ENCODE measurements around the gene SPTAN1. TPM values are rescaled to one million over a fixed set of nuclear protein-coding genes. Genes with fewer than 3 reads are reported as not detected.

SPTAN1 gene
- total RNA-seq, 1 experiment from 2014 or later, result 229 TPM

DNA sequence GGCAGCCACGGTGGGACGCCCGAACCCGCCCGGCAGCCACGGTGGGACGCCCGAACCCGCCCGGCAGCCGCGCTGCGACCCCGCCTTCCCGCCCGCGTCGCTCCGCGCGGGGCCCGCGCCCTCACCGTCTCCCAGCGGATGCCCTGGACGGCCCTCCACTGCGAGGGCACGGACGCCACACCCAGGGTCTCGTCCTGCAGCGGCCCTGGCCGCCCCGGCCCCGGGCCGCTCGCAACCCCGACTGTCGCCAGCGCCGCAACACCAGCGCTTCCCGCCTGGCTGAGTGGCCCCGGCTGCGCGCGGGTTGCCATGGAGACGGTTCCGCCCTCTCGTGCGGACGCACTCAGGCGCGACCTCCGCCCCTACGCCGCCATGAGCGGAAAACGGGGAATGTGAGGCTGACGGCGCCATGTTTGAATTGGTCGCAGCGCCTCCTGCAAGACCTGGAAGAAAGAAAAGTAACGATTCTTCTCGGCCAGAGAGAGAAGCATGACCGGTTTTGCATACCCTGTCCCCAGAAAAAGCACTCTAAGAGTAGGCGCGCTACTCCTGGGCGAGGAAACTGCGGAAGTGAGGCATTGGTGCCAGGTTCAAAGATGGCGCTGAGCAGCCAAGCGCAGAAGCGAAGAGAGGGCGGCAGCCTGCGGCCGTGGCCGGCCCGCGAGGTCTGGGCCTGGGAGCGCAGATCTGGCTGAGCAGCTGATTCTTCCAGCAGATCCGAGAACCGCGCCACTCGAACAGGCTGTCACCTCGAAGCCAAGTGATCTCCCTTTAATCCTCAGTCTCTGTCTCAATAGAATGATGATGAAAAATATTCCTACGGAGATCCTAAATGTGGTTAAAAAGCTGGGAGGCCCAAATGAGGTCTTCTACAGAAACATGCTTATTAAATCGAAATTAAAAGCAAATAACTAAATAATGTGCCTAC lies 104.3 kb downstream of the SPTAN1 start, which contains the start of gene DYNC2I2:
TSS of gene DYNC2I2 (minus strand) at position 432 of the 928 bp plus-strand sequence. CDS start at position 311, 121 bp downstream.
- TF ChIP-seq POLR2AphosphoS5 (IDR thresholded peaks at IDR 0.05; ENCODE audit: low read depth, low read length), result peak; percentile 54; the same call in 1 of the 2 replicates
- peak; percentile 81; the same call in 1 of the 2 replicates for TF ChIP-seq SIN3A (IDR thresholded peaks at IDR 0.05; ENCODE audit: borderline replicate concordance, insufficient read depth, low read depth, low read length)
- TF ChIP-seq, protein P1, sequence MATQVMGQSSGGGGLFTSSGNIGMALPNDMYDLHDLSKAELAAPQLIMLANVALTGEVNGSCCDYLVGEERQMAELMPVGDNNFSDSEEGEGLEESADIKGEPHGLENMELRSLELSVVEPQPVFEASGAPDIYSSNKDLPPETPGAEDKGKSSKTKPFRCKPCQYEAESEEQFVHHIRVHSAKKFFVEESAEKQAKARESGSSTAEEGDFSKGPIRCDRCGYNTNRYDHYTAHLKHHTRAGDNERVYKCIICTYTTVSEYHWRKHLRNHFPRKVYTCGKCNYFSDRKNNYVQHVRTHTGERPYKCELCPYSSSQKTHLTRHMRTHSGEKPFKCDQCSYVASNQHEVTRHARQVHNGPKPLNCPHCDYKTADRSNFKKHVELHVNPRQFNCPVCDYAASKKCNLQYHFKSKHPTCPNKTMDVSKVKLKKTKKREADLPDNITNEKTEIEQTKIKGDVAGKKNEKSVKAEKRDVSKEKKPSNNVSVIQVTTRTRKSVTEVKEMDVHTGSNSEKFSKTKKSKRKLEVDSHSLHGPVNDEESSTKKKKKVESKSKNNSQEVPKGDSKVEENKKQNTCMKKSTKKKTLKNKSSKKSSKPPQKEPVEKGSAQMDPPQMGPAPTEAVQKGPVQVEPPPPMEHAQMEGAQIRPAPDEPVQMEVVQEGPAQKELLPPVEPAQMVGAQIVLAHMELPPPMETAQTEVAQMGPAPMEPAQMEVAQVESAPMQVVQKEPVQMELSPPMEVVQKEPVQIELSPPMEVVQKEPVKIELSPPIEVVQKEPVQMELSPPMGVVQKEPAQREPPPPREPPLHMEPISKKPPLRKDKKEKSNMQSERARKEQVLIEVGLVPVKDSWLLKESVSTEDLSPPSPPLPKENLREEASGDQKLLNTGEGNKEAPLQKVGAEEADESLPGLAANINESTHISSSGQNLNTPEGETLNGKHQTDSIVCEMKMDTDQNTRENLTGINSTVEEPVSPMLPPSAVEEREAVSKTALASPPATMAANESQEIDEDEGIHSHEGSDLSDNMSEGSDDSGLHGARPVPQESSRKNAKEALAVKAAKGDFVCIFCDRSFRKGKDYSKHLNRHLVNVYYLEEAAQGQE (IDR thresholded peaks at IDR 0.05; ENCODE audit: insufficient read depth in 1 of 2, low read depth in 2 of 2, low read length in 1 of 2), result no peak
- Histone ChIP-seq H3K36me3 (ENCODE audit: control insufficient read depth, insufficient read depth, low read length) (no peaks in the 10 kb centered on the region; the same call in 1 of the 2 replicates), H3K9me3 (ENCODE audit: control insufficient read depth, insufficient read depth, low read depth, low read length) (no peaks in the 10 kb centered on the region), H3K4me1 (ENCODE audit: control insufficient read depth, insufficient read depth, low read length) (peaks cover 3% of the 10 kb centered on the region; the same call in 1 of the 2 replicates), H3K4me3 (ENCODE audit: low read depth in 2 of 2, low read length in 2 of 2) (peak within 1 kb of the TSS; percentile 64 to 68), H3K27ac (ENCODE audit: low read length) (peak within 1 kb of the TSS; percentile 97), H3K27me3 (ENCODE audit: control insufficient read depth, insufficient read depth, low read length) (no peaks in the 10 kb centered on the region)
- CTCF ChIA-PET, result no interaction called here
- DNase-seq (ENCODE audit: low read depth, low spot score) (peak; percentile 56), ATAC-seq (peak; percentile 97)
- no TSS peak for BruUV-seq (replicated peaks)
- intact Hi-C loops (cut with micrococcal nuclease; ENCODE audit: unreplicated experiment), result no loop called here
- POLR2A ChIA-PET, result no interaction called here
- in situ Hi-C loops (cut with HindIII; ENCODE audit: low pct_unique_long_range_greater_than_20kb, low sequenced_read_pairs), result no loop called here

GRCh38 chr9:128657344-128657704 lies 104.9 kb downstream of the SPTAN1 start:
- intact Hi-C loops (cut with micrococcal nuclease; ENCODE audit: unreplicated experiment), result no loop called here
- ATAC-seq (no peak), DNase-seq (ENCODE audit: low read depth, low spot score) (no peak)
- ChIA-PET POLR2A (no interaction called here), CTCF (no interaction called here)
- Histone ChIP-seq H3K27ac (ENCODE audit: low read length) (peak overlapping the region; percentile 97), H3K4me3 (ENCODE audit: low read depth in 2 of 2, low read length in 2 of 2) (peak overlapping the region in 1 of 2 experiments; percentile 64; a peak in 2 of 4 replicates), H3K9me3 (ENCODE audit: control insufficient read depth, insufficient read depth, low read depth, low read length) (no peaks in the 10 kb centered on the region), H3K27me3 (ENCODE audit: control insufficient read depth, insufficient read depth, low read length) (no peaks in the 10 kb centered on the region), H3K36me3 (ENCODE audit: control insufficient read depth, insufficient read depth, low read length) (no peaks in the 10 kb centered on the region; the same call in 1 of the 2 replicates), H3K4me1 (ENCODE audit: control insufficient read depth, insufficient read depth, low read length) (peaks cover 3% of the 10 kb centered on the region; the same call in 1 of the 2 replicates)
- no peak for TF ChIP-seq TCF7L2 (IDR thresholded peaks at IDR 0.05; ENCODE audit: low read depth, low read length)
- TF ChIP-seq SIN3A (IDR thresholded peaks at IDR 0.05; ENCODE audit: borderline replicate concordance, insufficient read depth, low read depth, low read length), result no peak
- no peak for TF ChIP-seq CTCF (IDR thresholded peaks at IDR 0.05)
- TF ChIP-seq POLR2AphosphoS5 (IDR thresholded peaks at IDR 0.05; ENCODE audit: low read depth, low read length), result no peak
- TF ChIP-seq, protein P1 (IDR thresholded peaks at IDR 0.05; ENCODE audit: insufficient read depth in 1 of 2, low read depth in 2 of 2, low read length in 1 of 2), result no peak
- no TSS peak for BruUV-seq (replicated peaks)
- in situ Hi-C loops (cut with HindIII; ENCODE audit: low pct_unique_long_range_greater_than_20kb, low sequenced_read_pairs), result no loop called here
